ENCODE results near the gene XPO6.
"Not testable (repeated sequence)": the region's sequence is repeated elsewhere in the genome, so short reads cannot be mapped to it uniquely, and the experiment has no call there.

Gene XPO6

GRCh38 chr16:28145796-28146195, 66.0 kb downstream of the XPO6 start:
- DNase-seq = no peak

GRCh38 chr16:28140788-28141618, 70.8 kb downstream of the XPO6 start:
- DNase-seq = no peak

- DNase-seq = no peak
Observed at GRCh38 chr16:28139530-28139929, 72.2 kb downstream of the XPO6 start.

GRCh38 chr16:28136751-28137434, 74.9 kb downstream of the XPO6 start:
- no peak for DNase-seq

GRCh38 chr16:28133666-28134065, 78.1 kb downstream of the XPO6 start:
- no peak for DNase-seq

GRCh38 chr16:28131743-28132393, 79.9 kb downstream of the XPO6 start:
- no peak for DNase-seq

- no peak for DNase-seq
Observed at GRCh38 chr16:28131181-28131580, 80.6 kb downstream of the XPO6 start.

- DNase-seq = no peak
Observed at GRCh38 chr16:28130099-28131088, 81.4 kb downstream of the XPO6 start.

- DNase-seq = peak; percentile 8
Observed at GRCh38 chr16:28126684-28127620, 84.8 kb downstream of the XPO6 start.

- no peak for DNase-seq
Observed at GRCh38 chr16:28125592-28125991, 86.2 kb downstream of the XPO6 start.

GRCh38 chr16:28121527-28121926, 90.2 kb downstream of the XPO6 start:
- DNase-seq = no peak

GRCh38 chr16:28120754-28121153, 91.0 kb downstream of the XPO6 start:
- DNase-seq = no peak

GRCh38 chr16:28118637-28119036, 93.1 kb downstream of the XPO6 start:
- no peak for DNase-seq

- DNase-seq = no peak
Observed at GRCh38 chr16:28117168-28117565, 94.6 kb downstream of the XPO6 start.

- not testable (repeated sequence) for DNase-seq
Observed at GRCh38 chr16:28115866-28116265, 95.9 kb downstream of the XPO6 start.

- no peak for DNase-seq
Observed at GRCh38 chr16:28112908-28113307, 98.9 kb downstream of the XPO6 start.

GRCh38 chr16:28110977-28111376, 100.8 kb downstream of the XPO6 start:
- DNase-seq = no peak

- DNase-seq = no peak
Observed at GRCh38 chr16:28110479-28110878, 101.3 kb downstream of the XPO6 start.

- DNase-seq = no peak
Observed at GRCh38 chr16:28110074-28110473, 101.7 kb downstream of the XPO6 start.

- DNase-seq = no peak
Observed at GRCh38 chr16:28108590-28109247, 103.0 kb downstream of the XPO6 start.

- DNase-seq = no peak
Observed at GRCh38 chr16:28107232-28107631, 104.5 kb downstream of the XPO6 start.

Measured in eye (tissue), 1 donor.